CD4-positive, alpha-beta T cell (primary cell): Measurements from ENCODE around the gene KCND3. TPM values are rescaled to one million over a fixed set of nuclear protein-coding genes. Genes with fewer than 3 reads are reported as not detected.

Experiments
- ATAC-seq: fragments of 200-7000 bp; cut with Tn5 transposase; one replicate; pipeline ENCODE4 v1.10.0; 2022; ENCODE audit warnings: mild to moderate bottlenecking; ENCODE audit not compliant: poor library complexity
- CTCF ChIA-PET: fragments of 350-600 bp; sonication (Branson Sonifier 250); formaldehyde crosslinking; loops from one replicate; lab custom pipeline; 2021; ENCODE audit warnings: antibody characterized with exemption, inconsistent platforms; lab: Charles Lee
- POLR2A ChIA-PET: fragments of 350-600 bp; sonication (Branson Sonifier 250); formaldehyde crosslinking; loops from one replicate; lab custom pipeline; 2021; ENCODE audit warnings: antibody characterized with exemption, inconsistent platforms; lab: Charles Lee
- DNase-seq, 14 experiments: peaks; one replicate each; pipeline ENCODE4 v3.0.0-alpha.2; 2013 to 2020; ENCODE audit warnings: mixed read lengths in 2 of 14
- H3K27ac ChIP-seq, 2 donors: one replicate each; pipeline versions ENCODE4 v1.5.1 to v1.7.0; 2013; ENCODE audit warnings: low read length in 2 of 2, low read depth in 1 of 2, mild to moderate bottlenecking in 1 of 2
- H3K27me3 ChIP-seq, 2 experiments: 1 replicate in 1 of 2; 2 replicates in 1 of 2; pipeline versions ENCODE4 v1.6.1 to v1.7.0; 2013; ENCODE audit warnings: low read length in 2 of 2, control low read depth in 1 of 2, mild to moderate bottlenecking in 1 of 2, moderate library complexity in 1 of 2; ENCODE audit not compliant: insufficient read depth in 2 of 2, control insufficient read depth in 1 of 2
- H3K36me3 ChIP-seq: one replicate; pipeline ENCODE4 v1.6.1; 2013; ENCODE audit warnings: low read length, control low read depth; ENCODE audit not compliant: insufficient read depth
- H3K4me1 ChIP-seq: one replicate; pipeline ENCODE4 v1.6.1; 2013; ENCODE audit warnings: low read length, control low read depth; ENCODE audit not compliant: insufficient read depth
- H3K4me3 ChIP-seq: one replicate; pipeline ENCODE4 v1.5.1; 2013; ENCODE audit warnings: mild to moderate bottlenecking, low read length, moderate library complexity
- H3K9me3 ChIP-seq, 2 experiments: 1 replicate in 1 of 2; 2 replicates in 1 of 2; pipeline versions ENCODE4 v1.6.1 to v1.7.0; 2013; ENCODE audit warnings: low read length in 2 of 2, mild to moderate bottlenecking in 2 of 2, control low read depth in 1 of 2, moderate library complexity in 1 of 2; ENCODE audit not compliant: control insufficient read depth in 1 of 2, insufficient read depth in 1 of 2
- H3K27ac Mint-ChIP-seq: one replicate; pipeline ENCODE4 v1.8.0; 2020; ENCODE audit warnings: mixed read lengths
- H3K27me3 Mint-ChIP-seq: one replicate; pipeline ENCODE4 v1.8.0; 2021; ENCODE audit warnings: mixed read lengths
- H3K36me3 Mint-ChIP-seq: one replicate; pipeline ENCODE4 v1.8.0; 2021; ENCODE audit warnings: low read depth, mixed read lengths
- H3K4me1 Mint-ChIP-seq: one replicate; pipeline ENCODE4 v1.8.0; 2021; ENCODE audit warnings: low read depth, mixed read lengths
- H3K4me3 Mint-ChIP-seq: one replicate; pipeline ENCODE4 v1.8.0; 2020; ENCODE audit warnings: mild to moderate bottlenecking, mixed read lengths
- H3K9me3 Mint-ChIP-seq: one replicate; pipeline ENCODE4 v1.8.0; 2020; ENCODE audit warnings: mixed read lengths
- intact Hi-C, 2 experiments: fragments of 100-400 bp; cut with DNase I in 1 of 2; cut with micrococcal nuclease in 1 of 2; formaldehyde crosslinking; loops; one replicate each; pipeline versions ENCODE4 v1.15.1 to v1.9.0; 2023 to 2025; cut with DNase I, micrococcal nuclease
- total RNA-seq, 174 experiments: library from RNA in 2 of 174; stranded (reverse) in 2 of 174; gene quantifications; one replicate each; pipeline ENCODE4 v1.2.3 and lab custom pipeline; 2021 to 2026
- TF ChIP-seq, protein P1 (sequence below): fragments of 200-600 bp; IDR thresholded peaks from one replicate; pipeline ENCODE4 v1.8.0; 2022; ENCODE audit warnings: antibody characterized with exemption, mild to moderate bottlenecking

KCND3 gene
- total RNA-seq, 2 experiments from 2014 or later, result 0.05 TPM; not detected in 1

DNA sequence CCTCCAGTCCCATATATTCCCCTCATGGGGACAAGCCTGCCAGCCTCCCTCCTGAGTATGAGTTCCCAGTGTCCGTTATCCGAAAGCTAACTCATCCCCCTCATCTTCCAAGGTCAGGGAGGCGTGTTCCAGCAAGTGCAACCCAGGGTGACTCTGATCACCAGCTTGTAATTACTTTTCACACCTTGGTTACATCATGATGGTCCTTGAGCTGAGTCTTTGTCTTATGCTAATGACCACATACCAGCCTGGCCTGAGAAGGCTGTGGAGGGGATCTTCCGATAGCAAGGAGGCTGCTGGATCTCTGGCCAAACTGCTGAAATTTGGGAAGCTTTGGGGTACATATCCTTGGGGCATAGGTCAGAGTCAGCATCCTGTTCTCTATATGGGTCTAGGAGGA lies 134.2 kb downstream of the KCND3 start:
- DNase-seq, result no peak
- Mint-ChIP-seq H3K4me1 (no peaks in the 10 kb centered on the region), H3K4me3 (no peak overlapping the region), H3K27me3 (peaks cover 34% of the 10 kb centered on the region), H3K36me3 (no peaks in the 10 kb centered on the region), H3K27ac (no peak overlapping the region), H3K9me3 (no peaks in the 10 kb centered on the region)
- Histone ChIP-seq H3K27ac (no peak overlapping the region), H3K36me3 (no peaks in the 10 kb centered on the region), H3K9me3 (no peaks in the 10 kb centered on the region), H3K27me3 (peaks cover 16 to 23% of the 10 kb centered on the region in 2 experiments), H3K4me3 (no peak overlapping the region), H3K4me1 (no peaks in the 10 kb centered on the region)
- CTCF ChIA-PET, result no interaction called here
- intact Hi-C loops, result no loop called here
- POLR2A ChIA-PET, result no interaction called here
- ATAC-seq, result no peak
- TF ChIP-seq, protein P1, sequence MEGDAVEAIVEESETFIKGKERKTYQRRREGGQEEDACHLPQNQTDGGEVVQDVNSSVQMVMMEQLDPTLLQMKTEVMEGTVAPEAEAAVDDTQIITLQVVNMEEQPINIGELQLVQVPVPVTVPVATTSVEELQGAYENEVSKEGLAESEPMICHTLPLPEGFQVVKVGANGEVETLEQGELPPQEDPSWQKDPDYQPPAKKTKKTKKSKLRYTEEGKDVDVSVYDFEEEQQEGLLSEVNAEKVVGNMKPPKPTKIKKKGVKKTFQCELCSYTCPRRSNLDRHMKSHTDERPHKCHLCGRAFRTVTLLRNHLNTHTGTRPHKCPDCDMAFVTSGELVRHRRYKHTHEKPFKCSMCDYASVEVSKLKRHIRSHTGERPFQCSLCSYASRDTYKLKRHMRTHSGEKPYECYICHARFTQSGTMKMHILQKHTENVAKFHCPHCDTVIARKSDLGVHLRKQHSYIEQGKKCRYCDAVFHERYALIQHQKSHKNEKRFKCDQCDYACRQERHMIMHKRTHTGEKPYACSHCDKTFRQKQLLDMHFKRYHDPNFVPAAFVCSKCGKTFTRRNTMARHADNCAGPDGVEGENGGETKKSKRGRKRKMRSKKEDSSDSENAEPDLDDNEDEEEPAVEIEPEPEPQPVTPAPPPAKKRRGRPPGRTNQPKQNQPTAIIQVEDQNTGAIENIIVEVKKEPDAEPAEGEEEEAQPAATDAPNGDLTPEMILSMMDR, result no peak

DNA sequence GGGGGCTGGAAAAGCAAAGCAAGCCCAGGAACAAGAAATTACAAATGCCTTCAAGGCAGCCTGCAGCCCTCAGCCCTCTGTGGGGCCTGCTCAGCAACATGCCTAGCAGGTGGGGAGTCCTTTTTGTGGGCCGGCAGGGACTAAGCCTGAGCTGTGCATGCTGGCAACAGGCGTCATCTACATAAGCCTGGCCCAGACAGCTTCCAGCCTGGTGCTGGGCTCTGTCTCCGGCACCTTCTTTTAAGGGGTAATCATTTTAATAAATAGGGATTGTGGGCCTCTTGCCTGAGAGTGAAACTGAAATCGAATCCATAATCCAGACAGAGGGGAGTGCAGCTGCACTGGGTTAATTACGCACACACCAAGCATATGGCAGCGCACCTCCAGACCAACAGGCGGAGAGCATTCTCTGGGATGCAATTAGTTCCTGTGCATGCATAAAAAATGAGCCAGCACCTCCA lies 137.2 kb downstream of the KCND3 start:
- Mint-ChIP-seq H3K4me1 (no peaks in the 10 kb centered on the region), H3K4me3 (no peak overlapping the region), H3K9me3 (no peaks in the 10 kb centered on the region), H3K27me3 (peaks cover 19% of the 10 kb centered on the region), H3K27ac (no peak overlapping the region), H3K36me3 (no peaks in the 10 kb centered on the region)
- DNase-seq, result no peak
- H3K36me3 ChIP-seq, result no peaks in the 10 kb centered on the region
- ChIA-PET POLR2A (no interaction called here), CTCF (no interaction called here)
- H3K4me1 ChIP-seq, result no peaks in the 10 kb centered on the region
- peaks cover 16 to 23% of the 10 kb centered on the region in 2 experiments for H3K27me3 ChIP-seq
- no peak overlapping the region for H3K27ac ChIP-seq
- intact Hi-C loops, result no loop called here
- no peaks in the 10 kb centered on the region for H3K9me3 ChIP-seq
- TF ChIP-seq, protein P1, result no peak
- H3K4me3 ChIP-seq, result no peak overlapping the region
- ATAC-seq, result no peak

DNA sequence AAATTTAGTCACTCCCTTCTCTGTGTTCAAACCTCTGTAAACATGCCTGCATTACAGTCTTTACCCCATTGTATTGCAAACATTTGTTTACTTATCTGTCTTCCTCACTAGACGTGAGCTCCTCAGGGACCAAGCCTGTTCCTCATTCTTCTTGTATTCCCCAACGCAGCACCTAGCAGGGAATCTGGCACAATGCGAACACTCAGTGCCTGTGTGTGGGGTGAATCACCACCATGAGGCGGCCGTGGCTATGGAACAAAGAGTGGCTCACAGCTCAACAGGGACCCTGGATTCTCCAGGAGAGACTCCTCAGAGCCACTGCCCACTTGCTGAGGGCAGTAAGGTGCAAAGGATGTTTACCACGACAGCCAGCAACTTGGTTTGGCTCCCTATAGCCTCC lies 137.9 kb downstream of the KCND3 start:
- Mint-ChIP-seq H3K36me3 (no peaks in the 10 kb centered on the region), H3K4me1 (no peaks in the 10 kb centered on the region), H3K27ac (no peak overlapping the region), H3K9me3 (no peaks in the 10 kb centered on the region), H3K27me3 (peaks cover 22% of the 10 kb centered on the region), H3K4me3 (no peak overlapping the region)
- ChIA-PET CTCF (no interaction called here), POLR2A (no interaction called here)
- Histone ChIP-seq H3K27me3 (peaks cover 16 to 23% of the 10 kb centered on the region in 2 experiments), H3K9me3 (no peaks in the 10 kb centered on the region), H3K4me1 (no peaks in the 10 kb centered on the region), H3K36me3 (no peaks in the 10 kb centered on the region), H3K4me3 (no peak overlapping the region), H3K27ac (no peak overlapping the region)
- DNase-seq (no peak), ATAC-seq (no peak)
- TF ChIP-seq, protein P1, result no peak
- intact Hi-C loops, result no loop called here
